ENCODE results near the gene SRXN1. TPM values are rescaled to one million over a fixed set of nuclear protein-coding genes. Genes with fewer than 3 reads are reported as not detected.
"Not testable (repeated sequence)": the region's sequence is repeated elsewhere in the genome, so short reads cannot be mapped to it uniquely, and the experiment has no call there.

Gene SRXN1
- total RNA-seq = 10 to 100 TPM; 17.0 to 18.1 TPM

- DNase-seq = peak; percentile 89
- Mint-ChIP-seq H3K4me1 (peaks cover 18% of the 10 kb centered on the region), H3K9me3 (no peaks in the 10 kb centered on the region), H3K4me3 (peak within 1 kb of the TSS; percentile 85), H3K27me3 (peaks cover 14% of the 10 kb centered on the region), H3K27ac (peak within 1 kb of the TSS; percentile 74), H3K36me3 (peaks cover 23% of the 10 kb centered on the region)
These were observed at the start of gene SRXN1 for GRCh38 chr20:653110-653589. SRXN1 (minus strand) TSS chr20:653200; CDS start chr20:653185, 15 bp downstream.

DNA sequence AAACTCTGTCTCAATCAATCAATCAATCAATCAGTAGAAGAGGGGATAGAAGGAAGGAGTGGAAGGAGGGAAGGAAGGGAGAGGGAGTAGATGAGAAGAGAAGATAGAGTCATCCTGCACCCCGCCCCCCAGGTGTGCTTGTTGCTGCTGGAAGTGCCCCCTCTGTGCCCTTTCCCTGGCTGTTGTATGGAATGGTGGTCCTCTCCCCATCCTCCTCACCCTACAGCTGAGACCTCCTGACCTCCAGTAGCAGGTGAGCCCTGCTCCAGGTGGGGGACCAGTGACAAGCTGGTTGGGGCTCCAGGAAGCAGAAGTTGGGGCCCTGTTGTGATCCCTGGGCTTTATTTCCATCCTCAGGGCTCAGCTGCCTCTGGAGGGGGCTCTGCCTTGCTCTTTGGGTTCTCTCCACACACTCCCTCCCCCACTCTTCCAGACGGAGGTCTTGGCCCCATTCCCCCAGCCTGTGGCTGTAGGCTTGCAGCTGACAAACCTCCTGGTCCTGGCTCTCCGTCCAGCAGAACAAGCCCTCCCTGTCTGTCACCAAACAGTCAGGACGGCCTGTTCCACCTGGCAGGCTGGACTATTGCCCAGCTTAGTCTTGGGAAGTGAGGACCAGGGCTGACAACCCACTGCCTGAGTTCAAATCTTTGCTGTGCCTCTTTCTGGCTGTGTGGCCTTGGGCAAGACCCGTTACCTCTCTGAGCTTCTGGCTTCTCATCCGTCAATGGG is 48.6 kb upstream of the SRXN1 start:
- Mint-ChIP-seq H3K36me3 (no peaks in the 10 kb centered on the region), H3K27me3 (peaks cover 7% of the 10 kb centered on the region), H3K4me3 (no peak overlapping the region), H3K27ac (no peak overlapping the region), H3K4me1 (no peaks in the 10 kb centered on the region), H3K9me3 (no peaks in the 10 kb centered on the region)
- no peak for DNase-seq

DNA sequence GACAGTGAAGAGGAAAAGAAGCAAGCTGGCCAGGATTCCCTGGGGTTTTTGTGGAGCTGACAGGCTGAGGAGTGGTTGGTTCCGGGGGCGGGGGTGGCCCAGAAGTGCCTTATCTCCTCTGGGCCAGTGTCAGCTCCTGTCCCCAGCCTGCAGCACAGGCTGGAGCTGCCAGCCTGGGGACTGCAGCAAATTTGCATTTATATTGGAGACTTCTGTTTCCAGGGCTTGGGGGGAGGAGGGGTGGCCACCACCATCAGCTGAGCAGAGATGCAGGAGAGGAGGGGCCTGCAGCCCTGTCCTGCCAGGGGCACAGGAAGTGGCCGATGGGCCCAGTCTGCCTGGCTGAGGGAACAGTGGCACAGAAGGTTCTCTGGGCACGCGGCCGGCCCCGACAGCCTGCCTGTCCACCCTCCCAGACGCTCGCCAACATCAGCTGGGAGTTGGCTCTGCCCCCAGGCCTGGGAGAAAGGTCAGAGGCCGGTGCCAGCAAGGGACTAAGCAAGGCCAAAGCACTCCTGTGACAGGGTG is 46.9 kb upstream of the SRXN1 start:
- H3K9me3 Mint-ChIP-seq = no peaks in the 10 kb centered on the region
- H3K27ac Mint-ChIP-seq = no peak overlapping the region
- DNase-seq = no peak
- no peaks in the 10 kb centered on the region for H3K36me3 Mint-ChIP-seq
- peaks cover 15% of the 10 kb centered on the region for H3K27me3 Mint-ChIP-seq
- H3K4me3 Mint-ChIP-seq = no peak overlapping the region
- H3K4me1 Mint-ChIP-seq = no peaks in the 10 kb centered on the region

DNA sequence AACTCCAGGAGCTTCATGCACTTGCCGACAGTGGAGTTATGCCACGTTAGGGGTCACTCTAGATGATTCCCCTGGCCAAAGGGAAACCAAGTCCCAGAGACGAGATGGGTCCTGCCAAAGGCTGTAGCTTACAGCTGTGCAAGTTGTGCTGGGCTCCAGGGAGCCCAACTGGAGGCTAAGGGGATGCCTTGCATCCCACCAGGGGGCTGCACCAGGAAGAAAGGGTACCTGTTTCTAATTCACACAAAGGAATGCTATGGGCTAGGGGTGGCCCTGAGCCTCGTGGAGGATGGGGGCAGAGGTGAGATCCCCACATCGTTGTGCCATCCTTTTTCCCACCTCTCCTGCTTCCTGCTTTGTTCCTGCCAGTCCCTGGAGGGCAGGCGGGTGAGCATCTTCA is 46.3 kb upstream of the SRXN1 start:
- DNase-seq = no peak
- H3K36me3 Mint-ChIP-seq = no peaks in the 10 kb centered on the region
- H3K9me3 Mint-ChIP-seq = no peaks in the 10 kb centered on the region
- H3K27me3 Mint-ChIP-seq = peaks cover 15% of the 10 kb centered on the region
- H3K4me1 Mint-ChIP-seq = no peaks in the 10 kb centered on the region
- no peak overlapping the region for H3K4me3 Mint-ChIP-seq
- no peak overlapping the region for H3K27ac Mint-ChIP-seq

DNA sequence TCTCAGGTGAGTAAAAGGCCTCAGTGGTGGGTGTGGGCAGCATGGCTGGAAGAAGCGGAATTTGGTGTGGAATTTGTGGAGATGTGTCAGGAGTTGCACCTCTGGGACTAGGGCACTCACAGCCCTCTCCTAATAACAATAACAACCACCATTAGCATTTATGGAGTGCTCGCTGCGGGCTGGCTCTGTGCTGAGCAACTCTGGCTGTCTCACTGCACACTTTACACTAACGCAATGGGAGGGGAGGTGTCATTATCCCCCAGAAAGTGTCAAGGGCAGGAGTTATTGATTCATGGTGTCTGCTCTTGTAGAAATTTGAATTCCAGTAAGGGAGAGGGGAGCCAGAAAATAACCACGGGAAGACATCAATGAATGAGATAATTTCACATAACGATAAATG is 45.3 kb upstream of the SRXN1 start:
- H3K36me3 Mint-ChIP-seq = no peaks in the 10 kb centered on the region
- H3K27ac Mint-ChIP-seq = no peak overlapping the region
- no peak for DNase-seq
- H3K27me3 Mint-ChIP-seq = peaks cover 15% of the 10 kb centered on the region
- H3K4me1 Mint-ChIP-seq = no peaks in the 10 kb centered on the region
- no peaks in the 10 kb centered on the region for H3K9me3 Mint-ChIP-seq
- no peak overlapping the region for H3K4me3 Mint-ChIP-seq

- no peaks in the 10 kb centered on the region for H3K4me1 Mint-ChIP-seq
- H3K27me3 Mint-ChIP-seq = peaks cover 15% of the 10 kb centered on the region
- no peaks in the 10 kb centered on the region for H3K36me3 Mint-ChIP-seq
- no peaks in the 10 kb centered on the region for H3K9me3 Mint-ChIP-seq
- DNase-seq = no peak
- no peak overlapping the region for H3K4me3 Mint-ChIP-seq
- H3K27ac Mint-ChIP-seq = no peak overlapping the region
These were observed 44.8 kb upstream of the SRXN1 start for GRCh38 chr20:697826-698225.

GRCh38 chr20:695165-695866 is 42.3 kb upstream of the SRXN1 start:
- H3K27ac Mint-ChIP-seq = no peak overlapping the region
- H3K4me3 Mint-ChIP-seq = no peak overlapping the region
- H3K4me1 Mint-ChIP-seq = no peaks in the 10 kb centered on the region
- H3K9me3 Mint-ChIP-seq = no peaks in the 10 kb centered on the region
- H3K27me3 Mint-ChIP-seq = peaks cover 15% of the 10 kb centered on the region
- H3K36me3 Mint-ChIP-seq = no peaks in the 10 kb centered on the region
- DNase-seq = no peak

GRCh38 chr20:694496-694895 is 41.5 kb upstream of the SRXN1 start:
- Mint-ChIP-seq H3K27ac (no peak overlapping the region), H3K4me1 (no peaks in the 10 kb centered on the region), H3K27me3 (peaks cover 15% of the 10 kb centered on the region), H3K36me3 (no peaks in the 10 kb centered on the region), H3K9me3 (no peaks in the 10 kb centered on the region), H3K4me3 (no peak overlapping the region)
- no peak for DNase-seq

DNA sequence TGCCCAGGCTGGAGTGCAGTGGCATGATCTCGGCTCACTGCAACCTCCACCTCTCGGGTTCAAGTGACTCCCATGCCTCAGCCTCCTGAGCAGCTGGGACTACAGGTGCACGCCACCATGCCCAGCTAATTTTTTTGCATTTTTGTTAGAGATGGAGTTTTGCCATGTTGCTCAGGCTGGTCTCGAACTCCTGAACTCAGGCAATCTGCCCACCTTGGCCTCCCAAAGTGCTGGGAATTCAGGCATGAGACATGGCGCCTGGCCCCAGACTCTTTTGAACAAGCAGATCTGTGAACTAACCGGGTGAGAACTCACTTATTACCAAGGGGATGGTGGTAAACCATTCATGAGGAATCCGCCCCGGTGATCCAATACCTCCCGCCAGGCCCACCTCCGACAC is 40.8 kb upstream of the SRXN1 start:
- H3K36me3 Mint-ChIP-seq, H3K27ac Mint-ChIP-seq, H3K4me1 Mint-ChIP-seq, DNase-seq, H3K9me3 Mint-ChIP-seq, H3K4me3 Mint-ChIP-seq: not testable (repeated sequence)
- peaks cover 19% of the 10 kb centered on the region for H3K27me3 Mint-ChIP-seq

DNA sequence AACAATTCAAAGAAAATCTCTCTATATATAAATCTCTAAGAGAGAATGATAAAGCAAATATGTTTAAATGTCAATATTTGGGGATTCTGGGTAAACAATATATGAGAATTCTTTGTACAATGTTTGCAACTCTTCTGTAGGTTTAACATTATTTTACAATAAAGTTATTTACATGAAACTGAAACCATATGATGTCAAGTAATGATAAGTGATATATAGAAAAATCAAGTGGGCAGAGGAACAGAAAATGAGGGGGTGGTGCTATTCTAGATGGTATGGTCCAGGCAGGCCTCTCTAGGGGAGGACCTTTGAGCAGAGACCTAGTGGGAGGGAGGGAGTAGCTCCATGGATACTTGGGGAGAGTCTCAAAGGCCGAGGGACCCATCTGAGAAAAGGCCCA is 39.0 kb upstream of the SRXN1 start:
- peaks cover 19% of the 10 kb centered on the region for H3K27me3 Mint-ChIP-seq
- no peaks in the 10 kb centered on the region for H3K9me3 Mint-ChIP-seq
- no peaks in the 10 kb centered on the region for H3K36me3 Mint-ChIP-seq
- H3K4me1 Mint-ChIP-seq = no peaks in the 10 kb centered on the region
- no peak overlapping the region for H3K4me3 Mint-ChIP-seq
- H3K27ac Mint-ChIP-seq = no peak overlapping the region
- no peak for DNase-seq

GRCh38 chr20:689947-690346 is 36.9 kb upstream of the SRXN1 start:
- Mint-ChIP-seq H3K4me3 (no peak overlapping the region), H3K9me3 (no peaks in the 10 kb centered on the region), H3K27ac (no peak overlapping the region), H3K27me3 (peaks cover 15% of the 10 kb centered on the region), H3K36me3 (no peaks in the 10 kb centered on the region), H3K4me1 (no peaks in the 10 kb centered on the region)
- DNase-seq = no peak

- no peak for DNase-seq
These were observed 36.3 kb upstream of the SRXN1 start for GRCh38 chr20:689348-689747.

DNA sequence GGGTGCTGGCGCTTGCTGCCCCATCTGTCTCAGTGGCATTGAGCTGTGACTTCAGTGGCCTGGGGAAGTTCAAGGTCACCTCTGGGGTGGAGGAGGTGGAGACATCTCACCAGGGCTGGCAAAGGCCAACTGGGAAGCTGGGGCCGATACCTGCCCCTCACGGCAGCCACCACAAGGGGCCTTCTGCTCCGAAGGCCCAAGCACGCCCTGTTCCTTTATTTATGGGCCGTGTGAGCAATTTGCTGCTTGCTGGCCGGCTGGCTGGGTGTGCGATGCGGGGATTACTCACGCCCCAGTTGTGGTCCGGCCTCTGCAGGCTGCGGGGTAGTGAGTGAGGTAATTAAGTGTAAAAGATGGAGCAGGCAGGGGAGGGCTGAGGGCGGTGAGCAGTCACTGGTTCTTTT is 35.8 kb upstream of the SRXN1 start:
- no peak for DNase-seq
- Mint-ChIP-seq H3K27ac (no peak overlapping the region), H3K9me3 (no peaks in the 10 kb centered on the region), H3K4me3 (no peak overlapping the region), H3K4me1 (no peaks in the 10 kb centered on the region), H3K27me3 (peaks cover 15% of the 10 kb centered on the region), H3K36me3 (no peaks in the 10 kb centered on the region)

More at GRCh38 chr20:689348-689747, 36.3 kb upstream of the SRXN1 start:
- Mint-ChIP-seq H3K9me3 (no peaks in the 10 kb centered on the region), H3K4me1 (no peaks in the 10 kb centered on the region), H3K27ac (no peak overlapping the region), H3K4me3 (no peak overlapping the region), H3K27me3 (peaks cover 15% of the 10 kb centered on the region), H3K36me3 (no peaks in the 10 kb centered on the region)

- Mint-ChIP-seq H3K4me3 (no peak overlapping the region), H3K27me3 (peaks cover 15% of the 10 kb centered on the region), H3K27ac (no peak overlapping the region), H3K4me1 (no peaks in the 10 kb centered on the region), H3K36me3 (no peaks in the 10 kb centered on the region), H3K9me3 (no peaks in the 10 kb centered on the region)
- DNase-seq = no peak
These were observed 34.6 kb upstream of the SRXN1 start for GRCh38 chr20:687468-688203.

- no peaks in the 10 kb centered on the region for H3K4me1 Mint-ChIP-seq
- peaks cover 20% of the 10 kb centered on the region for H3K27me3 Mint-ChIP-seq
- DNase-seq = no peak
- no peak overlapping the region for H3K4me3 Mint-ChIP-seq
- no peaks in the 10 kb centered on the region for H3K9me3 Mint-ChIP-seq
- no peak overlapping the region for H3K27ac Mint-ChIP-seq
- no peaks in the 10 kb centered on the region for H3K36me3 Mint-ChIP-seq
These were observed 31.8 kb upstream of the SRXN1 start for GRCh38 chr20:684676-685319.
